Astrocyte of the spinal cord (primary cell): Measurements from ENCODE around the gene CLCN6.
A peak's percentile ranks its signal among the peaks of the same experiment; 100 is the strongest.

Experiments used
- DNase-seq: peaks from one replicate; pipeline ENCODE4 v3.0.0; 2011; ENCODE audit warnings: low read depth, low spot score
- H3K4me3 ChIP-seq: 2 replicates; pipeline ENCODE4 v1.5.1; 2011; ENCODE audit warnings: low read depth, mild to moderate bottlenecking, low read length, moderate library complexity
- CTCF ChIP-seq: IDR thresholded peaks from 2 replicates; pipeline ENCODE4 v1.5.1; 2012; ENCODE audit warnings: low read depth, mild to moderate bottlenecking, low read length, inconsistent platforms
- in situ Hi-C: cut with HindIII; loops from 2 replicates; pipeline ENCODE4 v1.10.0; 2017; ENCODE audit warnings: low sequenced_read_pairs

CLCN6 gene

GRCh38 chr1:11794446-11795237, 11.3 kb upstream of the CLCN6 start:
- no peak for DNase-seq
- in situ Hi-C loops, result no loop called here
- TF ChIP-seq CTCF, result no peak
- no peak overlapping the region for H3K4me3 ChIP-seq

GRCh38 chr1:11795238-11795890, 10.6 kb upstream of the CLCN6 start:
- in situ Hi-C loops, result no loop called here
- TF ChIP-seq CTCF, result no peak
- DNase-seq, result no peak
- H3K4me3 ChIP-seq, result no peak overlapping the region

GRCh38 chr1:11796036-11796828, 9.8 kb upstream of the CLCN6 start:
- in situ Hi-C loops, result no loop called here
- H3K4me3 ChIP-seq, result no peak overlapping the region
- no peak for TF ChIP-seq CTCF
- DNase-seq, result no peak

GRCh38 chr1:11797525-11798216, 8.3 kb upstream of the CLCN6 start:
- H3K4me3 ChIP-seq, result no peak overlapping the region
- DNase-seq, result peak; percentile 31
- TF ChIP-seq CTCF, result no peak
- in situ Hi-C loops, result no loop called here

- in situ Hi-C loops, result no loop called here
- no peak for TF ChIP-seq CTCF
Observed at GRCh38 chr1:11799099-11799498, 6.9 kb upstream of the CLCN6 start.

GRCh38 chr1:11799896-11800295, 6.1 kb upstream of the CLCN6 start:
- DNase-seq, result no peak
- in situ Hi-C loops, result no loop called here
- H3K4me3 ChIP-seq, result no peak overlapping the region

More at GRCh38 chr1:11799099-11799498, 6.9 kb upstream of the CLCN6 start:
- DNase-seq, result no peak
- no peak overlapping the region for H3K4me3 ChIP-seq

More at GRCh38 chr1:11799896-11800295, 6.1 kb upstream of the CLCN6 start:
- no peak for TF ChIP-seq CTCF
